ENCODE results near the gene OR5M10.
"Not testable (repeated sequence)": the region's sequence is repeated elsewhere in the genome, so short reads cannot be mapped to it uniquely, and the experiment has no call there.

Gene OR5M10

GRCh38 chr11:56577621-56578020 lies at the start of gene OR5M10:
Gene OR5M10, minus strand, starts transcription at chr11:56577721. Its CDS starts 0 bp downstream, at chr11:56577721.
- DNase-seq (ENCODE audit: low spot score): no peak

- no peak for DNase-seq (ENCODE audit: low spot score)
These were observed 48.4 kb upstream of the OR5M10 start for GRCh38 chr11:56625946-56626345.

GRCh38 chr11:56624661-56625110 lies 47.2 kb upstream of the OR5M10 start:
- DNase-seq (ENCODE audit: low spot score): peak; percentile 28

GRCh38 chr11:56611174-56611573 lies 33.7 kb upstream of the OR5M10 start:
- no peak for DNase-seq (ENCODE audit: low spot score)

GRCh38 chr11:56592088-56592717 lies 14.7 kb upstream of the OR5M10 start:
- not testable (repeated sequence) for DNase-seq (ENCODE audit: low spot score)

GRCh38 chr11:56558574-56558973 lies 18.9 kb downstream of the OR5M10 start:
- no peak for DNase-seq (ENCODE audit: low spot score)

- not testable (repeated sequence) for DNase-seq (ENCODE audit: low spot score)
These were observed 22.8 kb downstream of the OR5M10 start for GRCh38 chr11:56554691-56555090.

- DNase-seq (ENCODE audit: low spot score): no peak
These were observed 32.0 kb downstream of the OR5M10 start for GRCh38 chr11:56545531-56545930.

- no peak for DNase-seq (ENCODE audit: low spot score)
These were observed 33.8 kb downstream of the OR5M10 start for GRCh38 chr11:56543739-56544138.

- no peak for DNase-seq (ENCODE audit: low spot score)
These were observed 34.4 kb downstream of the OR5M10 start, which contains the start of gene OR5M11 for GRCh38 chr11:56543157-56543556. Gene OR5M11, minus strand, starts transcription at chr11:56543257. Its CDS starts 0 bp downstream, at chr11:56543257.

- no peak for DNase-seq (ENCODE audit: low spot score)
These were observed 44.3 kb downstream of the OR5M10 start for GRCh38 chr11:56533054-56533740.

GRCh38 chr11:56531856-56532255 lies 45.7 kb downstream of the OR5M10 start:
- no peak for DNase-seq (ENCODE audit: low spot score)

Measured in AG08396 (cell line).